NCI-H2227 (cell line): Measurements from ENCODE around the gene BLOC1S3.

Source experiments
- DNase-seq: peaks from one replicate; lab custom pipeline; 2025; ENCODE audit not compliant: unreplicated experiment; lab: John Stamatoyannopoulos, UW

Gene BLOC1S3

GRCh38 chr19:45178262-45179071, at the start of gene BLOC1S3:
Gene BLOC1S3, plus strand, starts transcription at chr19:45178784. Its CDS starts 513 bp downstream, at chr19:45179297.
- peak; percentile 98 for DNase-seq

- DNase-seq: no peak
Measured at GRCh38 chr19:45128806-45129205, 49.8 kb upstream of the BLOC1S3 start.

GRCh38 chr19:45130236-45130635, 48.3 kb upstream of the BLOC1S3 start:
- no peak for DNase-seq

- DNase-seq: no peak
Measured at GRCh38 chr19:45130888-45131615, 47.5 kb upstream of the BLOC1S3 start.

GRCh38 chr19:45133661-45134060, 44.9 kb upstream of the BLOC1S3 start:
- DNase-seq: no peak

- DNase-seq: no peak
Measured at GRCh38 chr19:45135176-45135885, 43.3 kb upstream of the BLOC1S3 start.

GRCh38 chr19:45136507-45137178, 41.9 kb upstream of the BLOC1S3 start:
- no peak for DNase-seq

GRCh38 chr19:45137179-45137761, 41.3 kb upstream of the BLOC1S3 start:
- DNase-seq: peak; percentile 53

GRCh38 chr19:45138303-45138751, 40.3 kb upstream of the BLOC1S3 start:
- DNase-seq: no peak

- no peak for DNase-seq
Measured at GRCh38 chr19:45139286-45140143, 39.1 kb upstream of the BLOC1S3 start.

- no peak for DNase-seq
Measured at GRCh38 chr19:45140144-45140503, 38.5 kb upstream of the BLOC1S3 start.

GRCh38 chr19:45140533-45140932, 38.1 kb upstream of the BLOC1S3 start:
- no peak for DNase-seq

- DNase-seq: no peak
Measured at GRCh38 chr19:45141203-45141900, 37.2 kb upstream of the BLOC1S3 start.

- no peak for DNase-seq
Measured at GRCh38 chr19:45142016-45142725, 36.4 kb upstream of the BLOC1S3 start.

GRCh38 chr19:45142726-45143110, 35.9 kb upstream of the BLOC1S3 start:
- DNase-seq: no peak

GRCh38 chr19:45144431-45145269, 33.9 kb upstream of the BLOC1S3 start:
- no peak for DNase-seq

GRCh38 chr19:45145270-45146189, 33.1 kb upstream of the BLOC1S3 start:
- no peak for DNase-seq
